ENCODE data around the gene ERAP2.
"Not testable (repeated sequence)": the region's sequence is repeated elsewhere in the genome, so short reads cannot be mapped to it uniquely, and the experiment has no call there.

ERAP2 gene

DNA sequence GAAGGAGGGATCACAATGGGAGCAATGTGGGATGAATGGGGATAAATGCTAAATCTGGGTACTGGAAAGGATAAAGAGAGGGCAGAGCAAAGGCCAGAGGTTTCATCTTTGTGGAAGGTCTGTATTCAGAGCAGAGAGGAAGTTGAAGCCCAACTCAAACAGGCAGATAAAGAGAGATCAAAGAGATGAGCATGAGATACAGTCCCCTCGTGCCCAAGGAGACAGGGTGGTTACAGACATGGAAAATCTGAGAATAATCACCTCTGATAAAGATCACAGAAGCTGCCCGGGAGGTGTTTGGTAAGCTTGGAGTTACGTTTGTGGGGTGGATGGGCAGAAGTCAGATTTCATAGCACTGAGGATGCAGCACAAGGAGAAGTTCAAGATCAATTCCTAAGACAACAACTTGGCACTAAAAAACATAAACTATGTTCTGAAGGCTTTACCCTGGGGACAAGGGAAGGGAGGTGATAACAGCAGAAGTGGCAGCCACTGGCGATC is 459 bp upstream of the ERAP2 start:
- peak overlapping the region; percentile 58 to 71 for H3K4me3 ChIP-seq
- H3K27ac ChIP-seq = peak overlapping the region; percentile 65 to 67
- H3K4me1 ChIP-seq = peaks cover 0 to 15% (median 0%) of the 10 kb centered on the region in 4 donors
- H3K36me3 ChIP-seq = peaks cover 0 to 4% (median 4%) of the 10 kb centered on the region in 3 donors
- intact Hi-C loops (cut with DNase I; ENCODE audit: low total_unique reads) = loop anchor here (2.0 kb wide), 1 partner anchor 59 kb away; no protein-coding TSS in a partner anchor
- H3K9me3 ChIP-seq = no peaks in the 10 kb centered on the region
- no peaks in the 10 kb centered on the region for H3K27me3 ChIP-seq
- TF ChIP-seq, protein P1, sequence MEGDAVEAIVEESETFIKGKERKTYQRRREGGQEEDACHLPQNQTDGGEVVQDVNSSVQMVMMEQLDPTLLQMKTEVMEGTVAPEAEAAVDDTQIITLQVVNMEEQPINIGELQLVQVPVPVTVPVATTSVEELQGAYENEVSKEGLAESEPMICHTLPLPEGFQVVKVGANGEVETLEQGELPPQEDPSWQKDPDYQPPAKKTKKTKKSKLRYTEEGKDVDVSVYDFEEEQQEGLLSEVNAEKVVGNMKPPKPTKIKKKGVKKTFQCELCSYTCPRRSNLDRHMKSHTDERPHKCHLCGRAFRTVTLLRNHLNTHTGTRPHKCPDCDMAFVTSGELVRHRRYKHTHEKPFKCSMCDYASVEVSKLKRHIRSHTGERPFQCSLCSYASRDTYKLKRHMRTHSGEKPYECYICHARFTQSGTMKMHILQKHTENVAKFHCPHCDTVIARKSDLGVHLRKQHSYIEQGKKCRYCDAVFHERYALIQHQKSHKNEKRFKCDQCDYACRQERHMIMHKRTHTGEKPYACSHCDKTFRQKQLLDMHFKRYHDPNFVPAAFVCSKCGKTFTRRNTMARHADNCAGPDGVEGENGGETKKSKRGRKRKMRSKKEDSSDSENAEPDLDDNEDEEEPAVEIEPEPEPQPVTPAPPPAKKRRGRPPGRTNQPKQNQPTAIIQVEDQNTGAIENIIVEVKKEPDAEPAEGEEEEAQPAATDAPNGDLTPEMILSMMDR (IDR thresholded peaks at IDR 0.05) = no peak
- no peak for DNase-seq

GRCh38 chr5:96876977-96877469 is 723 bp downstream of the ERAP2 start:
- not testable (repeated sequence) for H3K27me3 ChIP-seq, H3K36me3 ChIP-seq, H3K9me3 ChIP-seq, DNase-seq
- intact Hi-C loops (cut with DNase I; ENCODE audit: low total_unique reads) = loop anchor here (2.0 kb wide), 1 partner anchor 58 kb away; no protein-coding TSS in a partner anchor
- H3K27ac ChIP-seq = peak overlapping the region; percentile 65 to 67
- H3K4me3 ChIP-seq = peak overlapping the region; percentile 58 to 71
- peaks cover 0 to 24% (median 2%) of the 10 kb centered on the region in 4 donors for H3K4me1 ChIP-seq

- intact Hi-C loops (cut with DNase I; ENCODE audit: low total_unique reads) = no loop called here
- TF ChIP-seq, protein P1 (IDR thresholded peaks at IDR 0.05) = no peak
- no peak overlapping the region for H3K4me3 ChIP-seq
- no peak overlapping the region for H3K27ac ChIP-seq
- H3K27me3 ChIP-seq = no peaks in the 10 kb centered on the region
- DNase-seq = no peak
- peaks cover 0 to 6% (median 4%) of the 10 kb centered on the region in 3 donors for H3K36me3 ChIP-seq
- H3K4me1 ChIP-seq = peaks cover 0 to 26% (median 2%) of the 10 kb centered on the region in 4 donors
- H3K9me3 ChIP-seq = no peaks in the 10 kb centered on the region
These were observed 3.4 kb downstream of the ERAP2 start for GRCh38 chr5:96879665-96880064.

GRCh38 chr5:96880444-96881164 is 4.3 kb downstream of the ERAP2 start:
- Histone ChIP-seq H3K4me3 (no peak overlapping the region), H3K4me1 (peaks cover 0 to 22% (median 2%) of the 10 kb centered on the region in 4 donors)
- intact Hi-C loops (cut with DNase I; ENCODE audit: low total_unique reads) = no loop called here

DNA sequence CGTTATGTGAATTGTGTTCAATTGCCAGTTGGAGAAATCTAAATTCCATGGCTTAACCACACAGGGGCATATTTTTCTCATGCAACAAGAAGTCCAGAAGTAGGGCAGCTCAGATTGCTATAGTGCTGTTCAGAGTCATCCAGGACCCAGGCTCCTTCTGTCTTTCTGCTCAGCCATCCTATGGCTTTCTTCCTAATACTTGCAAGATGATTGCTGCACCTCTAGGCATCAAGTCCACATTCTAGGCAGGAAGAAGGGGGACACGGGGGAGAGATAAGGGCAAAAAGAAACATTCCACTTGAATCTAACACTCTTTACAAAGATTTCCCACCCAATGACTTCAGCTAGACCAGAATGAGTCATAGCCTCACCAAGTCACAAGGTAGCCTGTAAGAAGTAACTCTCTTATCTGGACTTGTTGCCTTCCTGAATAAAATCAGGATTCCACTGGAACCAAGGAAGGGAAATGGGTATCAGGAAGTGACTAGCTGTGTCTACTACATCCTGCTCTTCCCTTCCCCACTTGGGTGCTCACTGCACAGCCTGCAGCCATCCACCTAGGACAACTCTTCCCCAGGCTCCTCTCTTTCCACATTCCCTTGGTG is 5.3 kb downstream of the ERAP2 start:
- Histone ChIP-seq H3K4me3 (no peak overlapping the region), H3K27me3 (no peaks in the 10 kb centered on the region), H3K27ac (no peak overlapping the region), H3K4me1 (peaks cover 0 to 19% (median 2%) of the 10 kb centered on the region in 4 donors), H3K36me3 (peaks cover 0 to 12% (median 4%) of the 10 kb centered on the region in 3 donors), H3K9me3 (no peaks in the 10 kb centered on the region)
- TF ChIP-seq, protein P1 (IDR thresholded peaks at IDR 0.05) = no peak
- no peak for DNase-seq
- intact Hi-C loops (cut with DNase I; ENCODE audit: low total_unique reads) = no loop called here

More at GRCh38 chr5:96880444-96881164, 4.3 kb downstream of the ERAP2 start:
- peaks cover 0 to 12% (median 4%) of the 10 kb centered on the region in 3 donors for H3K36me3 ChIP-seq
- no peak for DNase-seq
- no peaks in the 10 kb centered on the region for H3K27me3 ChIP-seq
- H3K27ac ChIP-seq = no peak overlapping the region
- TF ChIP-seq, protein P1 (IDR thresholded peaks at IDR 0.05) = no peak
- no peaks in the 10 kb centered on the region for H3K9me3 ChIP-seq

GRCh38 chr5:96883871-96884270 is 7.6 kb downstream of the ERAP2 start:
- DNase-seq = no peak
- intact Hi-C loops (cut with DNase I; ENCODE audit: low total_unique reads) = no loop called here
- Histone ChIP-seq H3K4me3 (no peak overlapping the region), H3K9me3 (no peaks in the 10 kb centered on the region), H3K27ac (no peak overlapping the region), H3K36me3 (peaks cover 0 to 16% (median 4%) of the 10 kb centered on the region in 3 donors), H3K4me1 (peaks cover 0 to 11% (median 2%) of the 10 kb centered on the region in 4 donors), H3K27me3 (no peaks in the 10 kb centered on the region)
- TF ChIP-seq, protein P1 (IDR thresholded peaks at IDR 0.05) = no peak
